Astrocyte (in vitro differentiated cells and primary cell): Measurements from ENCODE around the gene CHURC1.

ENCODE experiments used
- EZH2 ChIP-seq: IDR thresholded peaks from 2 replicates; pipeline ENCODE4 v1.6.1; 2012; ENCODE audit warnings: mild to moderate bottlenecking, low read length, inconsistent platforms; ENCODE audit not compliant: insufficient read depth
- TF ChIP-seq, protein P1 (sequence below): IDR thresholded peaks from 2 replicates; pipeline ENCODE4 v1.5.1; 2011; ENCODE audit warnings: low read depth, mild to moderate bottlenecking, inconsistent platforms, low read length, moderate library complexity; ENCODE audit not compliant: insufficient read depth

DNA sequence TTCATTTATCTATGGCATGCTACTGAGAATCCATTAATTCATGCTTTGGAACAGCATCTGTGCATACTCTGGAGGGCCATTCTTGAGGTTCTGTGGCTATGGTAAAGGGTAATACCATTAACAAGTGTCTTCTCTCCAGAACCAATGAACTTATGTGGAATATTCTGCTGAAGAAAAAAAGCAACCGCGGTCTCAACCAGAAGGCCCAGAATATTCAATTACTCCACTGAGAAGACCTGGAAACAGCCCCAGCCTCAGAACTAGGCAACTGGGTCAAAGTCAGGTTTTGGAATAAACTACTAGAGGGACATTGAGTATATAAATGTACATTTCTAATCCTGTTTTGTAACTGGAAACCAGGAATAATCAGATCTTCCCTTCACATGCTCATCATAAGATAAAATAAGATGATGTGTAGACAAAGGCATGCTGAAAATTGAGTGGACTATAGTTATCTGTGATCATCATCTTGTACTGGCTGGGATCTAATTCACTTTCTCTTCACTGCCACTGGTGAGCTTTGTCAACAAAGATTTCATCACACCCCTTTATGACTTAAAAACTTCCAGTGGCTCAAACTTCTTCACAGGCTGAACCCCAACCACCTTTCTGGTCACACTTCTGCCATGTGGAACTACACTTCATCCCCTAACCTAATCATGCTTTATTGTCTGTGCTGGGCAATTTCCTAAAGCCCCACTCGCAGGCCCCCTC is 40.6 kb upstream of the CHURC1 start:
- TF ChIP-seq EZH2, result no peak
- TF ChIP-seq, protein P1, sequence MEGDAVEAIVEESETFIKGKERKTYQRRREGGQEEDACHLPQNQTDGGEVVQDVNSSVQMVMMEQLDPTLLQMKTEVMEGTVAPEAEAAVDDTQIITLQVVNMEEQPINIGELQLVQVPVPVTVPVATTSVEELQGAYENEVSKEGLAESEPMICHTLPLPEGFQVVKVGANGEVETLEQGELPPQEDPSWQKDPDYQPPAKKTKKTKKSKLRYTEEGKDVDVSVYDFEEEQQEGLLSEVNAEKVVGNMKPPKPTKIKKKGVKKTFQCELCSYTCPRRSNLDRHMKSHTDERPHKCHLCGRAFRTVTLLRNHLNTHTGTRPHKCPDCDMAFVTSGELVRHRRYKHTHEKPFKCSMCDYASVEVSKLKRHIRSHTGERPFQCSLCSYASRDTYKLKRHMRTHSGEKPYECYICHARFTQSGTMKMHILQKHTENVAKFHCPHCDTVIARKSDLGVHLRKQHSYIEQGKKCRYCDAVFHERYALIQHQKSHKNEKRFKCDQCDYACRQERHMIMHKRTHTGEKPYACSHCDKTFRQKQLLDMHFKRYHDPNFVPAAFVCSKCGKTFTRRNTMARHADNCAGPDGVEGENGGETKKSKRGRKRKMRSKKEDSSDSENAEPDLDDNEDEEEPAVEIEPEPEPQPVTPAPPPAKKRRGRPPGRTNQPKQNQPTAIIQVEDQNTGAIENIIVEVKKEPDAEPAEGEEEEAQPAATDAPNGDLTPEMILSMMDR, result no peak
